Lower leg skin (tissue), 3 donors: ENCODE data around the gene EHD1.

Experiments
- POLR2A ChIP-seq, 2 donors: fragments of 450-650 bp; IDR thresholded peaks; one replicate each; pipeline ENCODE4 v1.6.1; 2016 to 2017; ENCODE audit warnings: antibody characterized with exemption in 2 of 2, mild to moderate bottlenecking in 1 of 2, moderate library complexity in 1 of 2
- TF ChIP-seq, protein P1 (sequence below), 3 donors: fragments of 450-650 bp; IDR thresholded peaks; one replicate each; pipeline ENCODE4 v1.5.1; 2016; ENCODE audit warnings: antibody characterized with exemption in 3 of 3, mild to moderate bottlenecking in 3 of 3, moderate library complexity in 2 of 3

DNA sequence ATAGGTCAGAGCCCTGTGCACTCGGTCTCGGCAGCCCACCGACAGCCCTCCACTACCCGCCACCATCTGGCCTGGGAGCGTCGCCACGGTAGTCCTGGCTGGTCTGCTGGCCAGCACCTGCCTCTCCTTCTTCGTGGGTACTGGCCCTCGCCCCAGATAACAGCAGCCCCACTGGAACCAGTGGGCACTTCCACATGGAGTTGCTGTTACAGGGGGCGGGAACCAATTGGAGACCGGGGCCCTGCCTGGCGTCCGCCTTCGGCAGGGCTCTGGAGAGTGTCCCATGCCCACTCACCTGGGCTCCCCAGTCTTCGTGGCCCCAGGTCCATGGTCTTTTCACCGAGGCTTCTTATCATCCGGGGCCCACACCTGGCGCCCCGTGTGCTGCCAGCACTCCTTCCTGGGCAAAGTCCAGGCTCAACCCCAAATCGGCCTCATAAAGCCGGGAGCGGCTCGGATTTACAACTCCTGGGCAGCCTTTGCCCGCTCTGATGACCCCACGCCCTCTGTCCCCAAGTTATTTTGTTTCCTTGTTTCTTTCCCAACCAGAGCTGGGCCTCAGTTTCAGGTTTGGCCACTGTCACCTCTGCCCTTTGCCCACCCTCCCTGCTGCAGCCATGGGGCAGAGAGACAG, 12.9 kb upstream of the EHD1 start:
- TF ChIP-seq, protein P1, sequence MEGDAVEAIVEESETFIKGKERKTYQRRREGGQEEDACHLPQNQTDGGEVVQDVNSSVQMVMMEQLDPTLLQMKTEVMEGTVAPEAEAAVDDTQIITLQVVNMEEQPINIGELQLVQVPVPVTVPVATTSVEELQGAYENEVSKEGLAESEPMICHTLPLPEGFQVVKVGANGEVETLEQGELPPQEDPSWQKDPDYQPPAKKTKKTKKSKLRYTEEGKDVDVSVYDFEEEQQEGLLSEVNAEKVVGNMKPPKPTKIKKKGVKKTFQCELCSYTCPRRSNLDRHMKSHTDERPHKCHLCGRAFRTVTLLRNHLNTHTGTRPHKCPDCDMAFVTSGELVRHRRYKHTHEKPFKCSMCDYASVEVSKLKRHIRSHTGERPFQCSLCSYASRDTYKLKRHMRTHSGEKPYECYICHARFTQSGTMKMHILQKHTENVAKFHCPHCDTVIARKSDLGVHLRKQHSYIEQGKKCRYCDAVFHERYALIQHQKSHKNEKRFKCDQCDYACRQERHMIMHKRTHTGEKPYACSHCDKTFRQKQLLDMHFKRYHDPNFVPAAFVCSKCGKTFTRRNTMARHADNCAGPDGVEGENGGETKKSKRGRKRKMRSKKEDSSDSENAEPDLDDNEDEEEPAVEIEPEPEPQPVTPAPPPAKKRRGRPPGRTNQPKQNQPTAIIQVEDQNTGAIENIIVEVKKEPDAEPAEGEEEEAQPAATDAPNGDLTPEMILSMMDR (IDR thresholded peaks at IDR 0.05) = no peak
- no peak for TF ChIP-seq POLR2A (IDR thresholded peaks at IDR 0.05)
